Glutamatergic neuron (in vitro differentiated cells): ENCODE measurements around the gene CYP4B1. TPM values are rescaled to one million over a fixed set of nuclear protein-coding genes. Genes with fewer than 3 reads are reported as not detected.
"Not testable (repeated sequence)": the region's sequence is repeated elsewhere in the genome, so short reads cannot be mapped to it uniquely, and the experiment has no call there.

ENCODE experiments used
- DNase-seq: peaks from one replicate; pipeline ENCODE4 v3.0.0; 2022
- H3K27ac Mint-ChIP-seq: one replicate; pipeline ENCODE4 v1.8.0; 2020; ENCODE audit warnings: mild to moderate bottlenecking, mixed read lengths, inconsistent platforms; ENCODE audit not compliant: unreplicated experiment
- H3K27me3 Mint-ChIP-seq: one replicate; pipeline ENCODE4 v1.8.0; 2020; ENCODE audit warnings: mild to moderate bottlenecking, moderate library complexity, mixed read lengths, inconsistent platforms; ENCODE audit not compliant: unreplicated experiment
- H3K36me3 Mint-ChIP-seq: one replicate; pipeline ENCODE4 v1.8.0; 2020; ENCODE audit warnings: mild to moderate bottlenecking, mixed read lengths, inconsistent platforms; ENCODE audit not compliant: unreplicated experiment
- H3K4me1 Mint-ChIP-seq: one replicate; pipeline ENCODE4 v1.8.0; 2020; ENCODE audit warnings: mild to moderate bottlenecking, low read depth, mixed read lengths, inconsistent platforms; ENCODE audit not compliant: unreplicated experiment
- H3K4me3 Mint-ChIP-seq: one replicate; pipeline ENCODE4 v1.8.0; 2020; ENCODE audit warnings: mild to moderate bottlenecking, mixed read lengths, inconsistent platforms; ENCODE audit not compliant: unreplicated experiment
- H3K9me3 Mint-ChIP-seq: one replicate; pipeline ENCODE4 v1.8.0; 2020; ENCODE audit warnings: mild to moderate bottlenecking, moderate library complexity, mixed read lengths, inconsistent platforms; ENCODE audit not compliant: unreplicated experiment
- CTCF ChIP-seq: fragments of 200-600 bp; sonication (generic); IDR thresholded peaks from one replicate; pipeline ENCODE4 v1.5.0; 2021; ENCODE audit not compliant: partially characterized antibody, unreplicated experiment
- total RNA-seq: library from RNA; stranded (reverse); fragmentation: NEBNext Ultra II Directional; extraction: Animal tissue kit (Norgen Biotek cat#: 25700); gene quantifications from one replicate; pipeline ENCODE4 v1.2.1, GENCODE V29; 2021; ENCODE audit not compliant: unreplicated experiment

CYP4B1 gene
- total RNA-seq, 1 donor from 2014 or later = not detected

- TF ChIP-seq CTCF = no peak
- no peak for DNase-seq
- H3K9me3 Mint-ChIP-seq = peaks cover 3% of the 10 kb centered on the region
- no peak overlapping the region for H3K27ac Mint-ChIP-seq
- H3K27me3 Mint-ChIP-seq = no peaks in the 10 kb centered on the region
- H3K36me3 Mint-ChIP-seq = no peaks in the 10 kb centered on the region
- H3K4me3 Mint-ChIP-seq = no peak overlapping the region
- no peaks in the 10 kb centered on the region for H3K4me1 Mint-ChIP-seq
Observed at GRCh38 chr1:46830665-46831322, 31.9 kb downstream of the CYP4B1 start.

DNA sequence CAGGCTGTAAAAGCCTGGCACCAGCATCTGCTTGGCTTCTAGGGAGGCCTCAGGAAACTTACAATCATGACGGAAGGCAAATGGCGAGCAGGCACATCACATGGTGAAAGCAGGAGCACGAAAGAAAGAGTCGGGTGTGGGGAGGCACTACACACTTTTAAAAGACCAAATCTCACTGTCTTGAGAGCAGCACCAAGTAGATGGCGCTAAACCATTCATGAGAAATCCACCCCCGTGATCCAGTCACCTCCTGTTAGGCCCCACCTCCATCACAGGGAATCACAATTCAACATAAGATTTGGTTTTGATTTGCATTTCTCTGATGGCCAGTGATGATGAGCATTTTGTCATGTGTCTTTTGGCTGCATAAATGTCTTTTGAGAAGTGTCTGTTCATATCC, 36.6 kb downstream of the CYP4B1 start:
- not testable (repeated sequence) for H3K9me3 Mint-ChIP-seq, H3K4me3 Mint-ChIP-seq, H3K27me3 Mint-ChIP-seq, H3K4me1 Mint-ChIP-seq, H3K36me3 Mint-ChIP-seq, H3K27ac Mint-ChIP-seq, DNase-seq

- not testable (repeated sequence) for H3K36me3 Mint-ChIP-seq, H3K9me3 Mint-ChIP-seq, H3K27me3 Mint-ChIP-seq, DNase-seq, H3K4me3 Mint-ChIP-seq, H3K4me1 Mint-ChIP-seq, H3K27ac Mint-ChIP-seq
Observed at GRCh38 chr1:46846386-46846785, 47.5 kb downstream of the CYP4B1 start.

- DNase-seq = not testable (repeated sequence)
Observed at GRCh38 chr1:46857660-46858065, 58.8 kb downstream of the CYP4B1 start.

GRCh38 chr1:46862348-46862747, 63.5 kb downstream of the CYP4B1 start:
- no peak for DNase-seq
- TF ChIP-seq CTCF = no peak
- Mint-ChIP-seq H3K4me1 (no peaks in the 10 kb centered on the region), H3K36me3 (peaks cover 9% of the 10 kb centered on the region), H3K4me3 (no peak overlapping the region), H3K27ac (no peak overlapping the region), H3K27me3 (no peaks in the 10 kb centered on the region), H3K9me3 (no peaks in the 10 kb centered on the region)

More at GRCh38 chr1:46857660-46858065, 58.8 kb downstream of the CYP4B1 start:
- not testable (repeated sequence) for H3K9me3 Mint-ChIP-seq, H3K27me3 Mint-ChIP-seq, H3K4me1 Mint-ChIP-seq, H3K27ac Mint-ChIP-seq, H3K4me3 Mint-ChIP-seq, H3K36me3 Mint-ChIP-seq

Other genes starting within 250 kb of the CYP4B1 start
- gene KNCN, start 247.4 kb upstream of the CYP4B1 start, total RNA-seq = not detected
- gene MKNK1, start 194.8 kb upstream of the CYP4B1 start, total RNA-seq = 58.4 TPM
- gene MOB3C, start 182.2 kb upstream of the CYP4B1 start, total RNA-seq = 1.6 TPM
- gene ATPAF1, start 130.7 kb upstream of the CYP4B1 start, total RNA-seq = 37.8 TPM
- gene TEX38, start 127.2 kb upstream of the CYP4B1 start, total RNA-seq = not detected
- gene EFCAB14, start 79.9 kb upstream of the CYP4B1 start, total RNA-seq = 18.8 TPM
- 0.71 TPM for gene CYP4A11, start 142.4 kb downstream of the CYP4B1 start, total RNA-seq
- 0.81 TPM for gene CYP4X1, start 224.6 kb downstream of the CYP4B1 start, total RNA-seq